Heart left ventricle (tissue), 13 donors: Measurements from ENCODE around the gene PRDM16.

Experiments used
- CTCF ChIP-seq, 12 donors: fragments of 200-600 bp; sonication (generic) in 4 of 12; IDR thresholded peaks; one replicate each; pipeline versions ENCODE4 v1.5.0 to v1.8.0; 2018 to 2022; ENCODE audit warnings: antibody characterized with exemption in 12 of 12, mild to moderate bottlenecking in 5 of 12
- POLR2A ChIP-seq, 2 donors: fragments of 450-650 bp; IDR thresholded peaks; one replicate each; pipeline ENCODE4 v1.6.1; 2017; ENCODE audit warnings: antibody characterized with exemption in 2 of 2, mild to moderate bottlenecking in 2 of 2, moderate library complexity in 2 of 2
- donor health status: ischemic (EF 13 %, LVEDD 7.1; RV severe dilation, severe dysfunction).
- donor health status: DM: no; HTN: yes; CAD: no.
- donor health status: DM: no; HTN: no; CAD: no.
- donor health status: ischemic (EF 25% LVEDD 6.9; RV normal size, moderate dysfunction).
- donor health status: ischemic (EF 25% LVEDD 5.7; RV mildly dilated, moderate dysfunction).
- donor health status: ischemic (EF 35%, LVEDD 5.7; RV mildly dilated, moderate dysfunction).
- donor health status: nonischemic (EF 11% LVEDD 7.7; RV severe dilation, severe dysfunction).
- donor health status: DM: yes; HTN: yes; CAD: no.
- donor health status: PGD.
- donor health status: ischemic (EF 29% LVEDD 5.4; RV normal size, mild dysfunction).
- donor health status: nonischemic (EF 23%, LVEDD 6.1; RV moderate dilation, normal function).

GRCh38 chr1:3064296-3064850, 4.6 kb upstream of the PRDM16 start:
- no peak for TF ChIP-seq POLR2A (IDR thresholded peaks at IDR 0.05)
- TF ChIP-seq CTCF (IDR thresholded peaks at IDR 0.05): no peak
